MM.1S (cell line): ENCODE data around the gene LGALS3BP.

Experiments
- EZH2 ChIP-seq: fragments of 300-600 bp; sonication (generic); optimal IDR thresholded peaks from 2 replicates; pipeline ENCODE3; 2017; ENCODE audit warnings: low read depth, mild to moderate bottlenecking, antibody characterized with exemption, low read length, mixed read lengths
- EZH2phosphoT487 ChIP-seq: fragments of 300-600 bp; sonication (generic); IDR thresholded peaks from 2 replicates; pipeline ENCODE4 v1.6.1; 2018; ENCODE audit warnings: antibody characterized with exemption, low read length
- TF ChIP-seq, protein P1 (sequence below): fragments of 300-600 bp; sonication (generic); IDR thresholded peaks from 2 replicates; pipeline ENCODE4 v1.5.1; 2016; ENCODE audit warnings: antibody characterized with exemption, low read length, mixed read lengths

DNA sequence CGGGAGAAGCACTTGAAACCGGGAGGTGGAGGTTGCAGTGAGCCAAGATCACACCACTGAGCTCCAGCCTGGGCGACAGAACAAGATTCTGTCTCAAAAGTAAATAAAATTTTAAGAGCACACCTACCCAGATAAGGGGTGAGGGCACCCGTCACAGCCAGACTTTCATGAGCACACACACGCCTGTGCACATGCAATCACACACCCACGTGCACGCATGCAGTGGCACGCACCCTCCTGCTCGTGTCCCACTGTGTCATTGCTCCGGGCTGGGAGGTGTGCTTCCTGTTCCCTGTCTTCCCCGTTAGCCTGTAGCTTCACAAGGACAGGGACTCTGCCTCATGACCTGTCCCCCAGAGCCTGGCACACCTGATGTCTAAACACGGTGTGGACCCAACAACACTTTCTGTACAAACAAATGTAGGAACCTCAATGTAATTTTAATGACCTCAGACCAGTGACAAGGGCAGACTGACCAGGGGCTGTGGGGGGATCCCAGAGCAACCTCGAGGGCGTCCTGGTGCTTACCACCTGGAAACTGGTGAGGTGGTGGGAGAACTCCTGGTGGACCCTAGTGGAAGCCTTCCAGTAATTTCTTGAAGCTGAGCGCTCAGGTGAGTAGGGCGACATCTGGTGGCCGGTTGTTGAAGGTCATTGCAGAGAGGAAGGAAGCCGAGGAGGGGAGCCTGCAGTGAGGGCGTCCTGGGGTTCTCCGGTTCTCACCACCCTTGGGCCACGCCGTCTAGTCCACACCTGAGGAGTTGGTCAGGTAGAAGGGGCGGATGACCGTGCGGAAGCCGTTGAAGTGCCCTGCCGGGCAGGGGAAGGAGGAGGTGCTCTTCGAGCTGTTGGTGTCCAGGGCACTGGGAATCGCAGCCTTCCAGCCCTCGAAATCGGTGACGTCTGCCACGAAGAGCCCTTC is 8.6 kb downstream of the LGALS3BP start:
- TF ChIP-seq EZH2 (no peak), EZH2phosphoT487 (no peak)
- TF ChIP-seq, protein P1, sequence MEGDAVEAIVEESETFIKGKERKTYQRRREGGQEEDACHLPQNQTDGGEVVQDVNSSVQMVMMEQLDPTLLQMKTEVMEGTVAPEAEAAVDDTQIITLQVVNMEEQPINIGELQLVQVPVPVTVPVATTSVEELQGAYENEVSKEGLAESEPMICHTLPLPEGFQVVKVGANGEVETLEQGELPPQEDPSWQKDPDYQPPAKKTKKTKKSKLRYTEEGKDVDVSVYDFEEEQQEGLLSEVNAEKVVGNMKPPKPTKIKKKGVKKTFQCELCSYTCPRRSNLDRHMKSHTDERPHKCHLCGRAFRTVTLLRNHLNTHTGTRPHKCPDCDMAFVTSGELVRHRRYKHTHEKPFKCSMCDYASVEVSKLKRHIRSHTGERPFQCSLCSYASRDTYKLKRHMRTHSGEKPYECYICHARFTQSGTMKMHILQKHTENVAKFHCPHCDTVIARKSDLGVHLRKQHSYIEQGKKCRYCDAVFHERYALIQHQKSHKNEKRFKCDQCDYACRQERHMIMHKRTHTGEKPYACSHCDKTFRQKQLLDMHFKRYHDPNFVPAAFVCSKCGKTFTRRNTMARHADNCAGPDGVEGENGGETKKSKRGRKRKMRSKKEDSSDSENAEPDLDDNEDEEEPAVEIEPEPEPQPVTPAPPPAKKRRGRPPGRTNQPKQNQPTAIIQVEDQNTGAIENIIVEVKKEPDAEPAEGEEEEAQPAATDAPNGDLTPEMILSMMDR = peak; percentile 95
